Activated CD4-positive, alpha-beta T cell treated with anti-CD3 and anti-CD28 coated beads, Interleukin-2, amount 10 ng/mL, durations not matched to agents 7 days and 5 days (primary cell): ENCODE measurements around the gene DNAJC1. TPM values are rescaled to one million over a fixed set of nuclear protein-coding genes. Genes with fewer than 3 reads are reported as not detected.

ENCODE experiments used
- CTCF ChIA-PET: fragments of 350-600 bp; sonication (Branson Sonifier 250); formaldehyde crosslinking; loops from one replicate; lab custom pipeline; 2021; ENCODE audit warnings: antibody characterized with exemption; lab: Charles Lee
- POLR2A ChIA-PET: fragments of 350-600 bp; sonication (Branson Sonifier 250); formaldehyde crosslinking; loops from one replicate; lab custom pipeline; 2021; ENCODE audit warnings: antibody characterized with exemption; lab: Charles Lee
- DNase-seq: peaks from one replicate; pipeline ENCODE4 v3.0.0-alpha.2; 2020
- H3K27ac Mint-ChIP-seq: one replicate; pipeline ENCODE4 v1.8.0; 2021; ENCODE audit warnings: mild to moderate bottlenecking, moderate library complexity, mixed read lengths
- H3K27me3 Mint-ChIP-seq: one replicate; pipeline ENCODE4 v1.8.0; 2021; ENCODE audit warnings: mixed read lengths
- H3K36me3 Mint-ChIP-seq: one replicate; pipeline ENCODE4 v1.8.0; 2021; ENCODE audit warnings: low read depth, mixed read lengths
- H3K4me1 Mint-ChIP-seq: one replicate; pipeline ENCODE4 v1.8.0; 2021; ENCODE audit warnings: mixed read lengths
- H3K4me3 Mint-ChIP-seq: one replicate; pipeline ENCODE4 v1.8.0; 2021; ENCODE audit warnings: mild to moderate bottlenecking, moderate library complexity, mixed read lengths
- H3K9me3 Mint-ChIP-seq: one replicate; pipeline ENCODE4 v1.8.0; 2021; ENCODE audit warnings: mixed read lengths
- total RNA-seq, 2 experiments: library from RNA; stranded (reverse); gene quantifications; one replicate each; pipeline ENCODE4 v1.2.3, GENCODE V29; 2021

Gene DNAJC1
- total RNA-seq, 2 experiments from 2014 or later: 24.4 to 28.6 TPM

DNA sequence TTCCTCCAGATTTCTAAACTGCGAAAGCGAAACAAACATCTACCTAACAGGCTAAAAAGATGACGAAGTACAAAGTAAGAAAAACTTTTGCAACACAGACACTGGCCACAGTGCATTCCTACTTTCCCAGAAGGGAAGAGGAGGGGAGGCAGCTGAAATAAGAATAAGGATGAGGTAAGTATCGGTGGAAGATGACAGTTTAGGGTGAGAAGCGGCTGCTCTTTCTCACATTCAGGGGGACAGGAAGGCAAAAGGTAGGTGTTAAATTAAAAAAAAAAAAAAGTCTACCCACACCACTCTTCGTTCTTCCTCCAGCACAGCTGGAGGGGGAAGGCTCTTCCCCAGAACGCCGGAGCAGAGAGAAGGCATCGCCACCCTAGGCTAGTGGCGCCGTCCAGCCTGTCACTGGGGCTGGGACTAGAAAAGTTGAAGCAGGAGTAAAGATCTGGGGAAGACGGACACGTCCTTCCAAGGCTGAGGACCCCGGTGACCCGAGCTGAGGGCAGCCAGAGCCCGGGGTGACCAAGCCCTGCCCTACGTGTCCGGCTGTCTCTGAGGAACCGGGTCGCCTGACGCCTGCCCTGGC lies 846 bp downstream of the DNAJC1 start:
- peaks cover 38% of the 10 kb centered on the region for H3K4me1 Mint-ChIP-seq
- CTCF ChIA-PET: interaction anchor here (0.8 to 1.8 kb wide), 6 partner anchors 9 to 507 kb away, joined by 3 to 8 read pairs (median 4); no protein-coding TSS in a partner anchor
- DNase-seq: no peak

GRCh38 chr10:21995557-21995956 lies 8.0 kb downstream of the DNAJC1 start:
- no peak overlapping the region for H3K27ac Mint-ChIP-seq
- H3K36me3 Mint-ChIP-seq: peaks cover 3% of the 10 kb centered on the region
- H3K9me3 Mint-ChIP-seq: no peaks in the 10 kb centered on the region
- H3K27me3 Mint-ChIP-seq: no peaks in the 10 kb centered on the region
- ChIA-PET CTCF (no interaction called here), POLR2A (no interaction called here)
- no peak for DNase-seq
- no peak overlapping the region for H3K4me3 Mint-ChIP-seq
- H3K4me1 Mint-ChIP-seq: peaks cover 12% of the 10 kb centered on the region

More for the DNA sequence above, 846 bp downstream of the DNAJC1 start:
- peaks cover 11% of the 10 kb centered on the region for H3K27me3 Mint-ChIP-seq
- POLR2A ChIA-PET: interaction anchor here (1.3 kb wide), 1 partner anchor 434 kb away, joined by 5 read pairs; no protein-coding TSS in a partner anchor
- peak overlapping the region; percentile 94 for H3K27ac Mint-ChIP-seq
- H3K4me3 Mint-ChIP-seq: peak overlapping the region; percentile 85
- peaks cover 2% of the 10 kb centered on the region for H3K9me3 Mint-ChIP-seq
- peaks cover 8% of the 10 kb centered on the region for H3K36me3 Mint-ChIP-seq

GRCh38 chr10:21993360-21994001 lies 10.0 kb downstream of the DNAJC1 start:
- H3K36me3 Mint-ChIP-seq: no peaks in the 10 kb centered on the region
- H3K4me3 Mint-ChIP-seq: no peak overlapping the region
- H3K9me3 Mint-ChIP-seq: no peaks in the 10 kb centered on the region
- H3K27ac Mint-ChIP-seq: no peak overlapping the region
- ChIA-PET CTCF (interaction anchor here (0.5 to 2.0 kb wide), 5 partner anchors 9 to 348 kb away, joined by 3 to 6 read pairs (median 3); partner anchors contain the start of gene DNAJC1), POLR2A (interaction anchor here (0.6 kb wide), 1 partner anchor 708 kb away, joined by 3 read pairs; no protein-coding TSS in a partner anchor)
- H3K4me1 Mint-ChIP-seq: peaks cover 6% of the 10 kb centered on the region
- no peaks in the 10 kb centered on the region for H3K27me3 Mint-ChIP-seq
- DNase-seq: no peak

DNA sequence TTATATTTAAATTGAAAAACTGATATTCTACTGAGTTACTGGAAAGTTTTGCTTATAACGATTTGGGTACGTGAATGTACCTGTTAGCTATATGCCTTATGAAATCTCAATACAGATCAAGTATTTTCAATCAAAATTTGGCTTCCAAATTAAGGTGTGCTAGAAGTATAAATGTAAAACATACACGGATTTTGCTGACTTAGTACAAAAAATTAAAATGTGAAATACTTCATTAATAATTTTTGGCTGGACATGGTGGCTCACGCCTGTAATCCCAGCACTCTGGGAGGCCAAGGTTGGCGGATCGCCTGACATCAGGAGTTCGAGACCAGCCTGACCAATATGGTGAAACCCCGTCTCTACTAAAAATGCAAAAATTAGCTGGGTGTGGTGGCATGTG lies 11.7 kb downstream of the DNAJC1 start:
- no peaks in the 10 kb centered on the region for H3K9me3 Mint-ChIP-seq
- no peak for DNase-seq
- no peak overlapping the region for H3K4me3 Mint-ChIP-seq
- POLR2A ChIA-PET: no interaction called here
- peaks cover 6% of the 10 kb centered on the region for H3K4me1 Mint-ChIP-seq
- CTCF ChIA-PET: no interaction called here
- no peak overlapping the region for H3K27ac Mint-ChIP-seq
- no peaks in the 10 kb centered on the region for H3K27me3 Mint-ChIP-seq
- H3K36me3 Mint-ChIP-seq: no peaks in the 10 kb centered on the region

- Mint-ChIP-seq H3K4me1 (peaks cover 6% of the 10 kb centered on the region), H3K36me3 (peaks cover 3% of the 10 kb centered on the region), H3K9me3 (peaks cover 3% of the 10 kb centered on the region), H3K4me3 (no peak overlapping the region), H3K27ac (no peak overlapping the region), H3K27me3 (no peaks in the 10 kb centered on the region)
- ChIA-PET POLR2A (no interaction called here), CTCF (interaction anchor here (0.5 kb wide), 1 partner anchor 464 kb away, joined by 5 read pairs; no protein-coding TSS in a partner anchor)
- no peak for DNase-seq
Observed at GRCh38 chr10:21990449-21990848, 13.1 kb downstream of the DNAJC1 start.

DNA sequence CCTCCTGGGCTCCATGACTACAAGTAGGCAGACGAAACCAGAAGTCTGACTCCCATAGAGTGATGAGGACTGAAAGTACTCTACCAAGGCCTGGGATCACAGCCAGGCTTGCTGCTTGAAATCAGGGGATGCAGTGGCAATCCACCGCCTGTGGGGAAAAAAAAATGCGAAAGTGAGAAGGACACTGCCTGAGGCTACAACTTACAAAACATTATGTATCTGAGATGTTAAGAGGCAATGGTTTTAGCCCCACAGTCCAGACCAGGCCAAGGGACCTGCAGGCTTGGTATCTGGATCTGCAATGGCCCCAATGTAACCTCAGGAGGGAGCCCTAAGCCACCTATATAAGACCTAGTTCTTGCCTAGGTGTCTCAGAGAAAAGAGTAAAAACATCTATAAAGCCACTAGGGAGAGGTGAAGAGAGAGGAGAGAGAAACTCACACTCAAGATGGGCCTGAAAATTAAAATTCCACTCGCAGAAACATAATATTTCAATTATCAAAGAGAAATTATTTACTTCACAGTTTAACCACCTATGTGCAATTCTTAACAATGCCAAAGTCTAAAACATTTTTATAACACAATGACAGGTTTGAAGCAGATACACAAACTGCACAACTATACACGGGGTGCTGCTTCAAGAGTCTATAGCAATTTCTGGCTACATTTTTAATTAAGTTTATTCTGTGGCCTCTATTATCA lies 13.9 kb downstream of the DNAJC1 start:
- peak; percentile 46 for DNase-seq
- H3K36me3 Mint-ChIP-seq: peaks cover 3% of the 10 kb centered on the region
- ChIA-PET POLR2A (no interaction called here), CTCF (no interaction called here)
- H3K4me3 Mint-ChIP-seq: no peak overlapping the region
- no peak overlapping the region for H3K27ac Mint-ChIP-seq
- H3K27me3 Mint-ChIP-seq: no peaks in the 10 kb centered on the region
- peaks cover 6% of the 10 kb centered on the region for H3K4me1 Mint-ChIP-seq
- H3K9me3 Mint-ChIP-seq: peaks cover 3% of the 10 kb centered on the region

DNA sequence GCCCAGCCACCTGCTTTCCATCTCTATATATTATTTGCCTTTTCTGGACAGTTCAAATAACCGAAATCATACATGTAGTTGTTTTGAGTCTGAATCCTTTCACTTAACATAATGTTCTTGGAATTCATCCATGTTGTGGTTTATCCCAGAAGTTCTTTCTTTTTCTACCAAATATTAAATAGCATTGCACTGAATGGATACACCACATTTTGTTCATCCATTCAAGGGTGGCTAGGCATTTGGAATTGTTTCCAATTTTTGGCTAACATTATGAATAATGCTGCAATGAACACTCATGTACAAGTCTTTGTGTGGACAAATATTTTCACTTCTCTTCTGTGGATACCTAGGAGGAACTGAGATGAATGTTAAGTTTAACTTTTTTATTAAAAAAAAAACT lies 18.0 kb downstream of the DNAJC1 start:
- no peak overlapping the region for H3K27ac Mint-ChIP-seq
- H3K27me3 Mint-ChIP-seq: no peaks in the 10 kb centered on the region
- H3K36me3 Mint-ChIP-seq: peaks cover 3% of the 10 kb centered on the region
- ChIA-PET POLR2A (interaction anchor here (0.6 kb wide), 1 partner anchor 429 kb away, joined by 3 read pairs; no protein-coding TSS in a partner anchor), CTCF (no interaction called here)
- no peak overlapping the region for H3K4me3 Mint-ChIP-seq
- H3K4me1 Mint-ChIP-seq: no peaks in the 10 kb centered on the region
- no peak for DNase-seq
- H3K9me3 Mint-ChIP-seq: peaks cover 3% of the 10 kb centered on the region

DNA sequence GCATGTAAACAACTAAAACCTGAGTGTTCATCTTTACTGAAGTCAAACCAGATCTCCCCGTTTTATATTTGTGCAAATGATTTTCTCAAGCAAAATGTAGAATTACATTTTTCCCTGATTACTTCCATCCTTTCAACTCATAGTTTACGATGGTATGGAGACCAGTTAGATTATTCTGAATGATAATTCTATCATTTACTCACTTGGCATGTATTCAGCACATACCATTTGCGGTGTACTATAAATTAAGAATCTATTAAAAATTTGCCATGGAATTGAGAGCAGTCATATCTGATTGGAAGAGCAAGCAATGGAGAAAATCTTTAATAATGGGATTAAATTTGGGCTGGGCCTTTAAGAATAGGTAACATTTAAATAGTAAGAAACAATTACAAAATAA lies 22.4 kb downstream of the DNAJC1 start:
- DNase-seq: no peak
- Mint-ChIP-seq H3K4me1 (no peaks in the 10 kb centered on the region), H3K36me3 (peaks cover under 1% of the 10 kb centered on the region), H3K9me3 (peaks cover under 1% of the 10 kb centered on the region), H3K27ac (no peak overlapping the region), H3K27me3 (no peaks in the 10 kb centered on the region), H3K4me3 (no peak overlapping the region)
- ChIA-PET POLR2A (no interaction called here), CTCF (no interaction called here)

DNA sequence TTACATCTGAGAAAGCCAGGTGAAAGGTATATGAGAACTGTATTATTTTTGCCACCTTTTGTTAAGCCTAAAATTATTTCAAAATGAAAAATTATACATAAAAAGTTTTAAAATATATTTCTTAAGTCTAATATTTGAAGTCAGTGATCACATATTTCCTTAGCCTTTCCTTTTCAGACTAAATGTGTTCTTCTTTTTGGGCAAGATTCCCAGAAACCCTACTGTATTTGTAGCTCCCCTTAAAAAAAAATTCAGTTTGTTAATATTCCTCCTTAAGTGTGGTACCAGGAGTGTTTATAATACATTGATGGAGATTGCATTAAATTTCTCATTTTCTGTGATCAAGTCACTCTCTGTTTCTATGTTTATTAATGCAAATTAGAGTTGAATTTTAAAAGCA lies 22.8 kb downstream of the DNAJC1 start:
- no peak for DNase-seq
- no peak overlapping the region for H3K4me3 Mint-ChIP-seq
- no peaks in the 10 kb centered on the region for H3K9me3 Mint-ChIP-seq
- CTCF ChIA-PET: no interaction called here
- H3K36me3 Mint-ChIP-seq: no peaks in the 10 kb centered on the region
- H3K27me3 Mint-ChIP-seq: no peaks in the 10 kb centered on the region
- H3K4me1 Mint-ChIP-seq: no peaks in the 10 kb centered on the region
- no peak overlapping the region for H3K27ac Mint-ChIP-seq
- POLR2A ChIA-PET: no interaction called here

- no peak for DNase-seq
- Mint-ChIP-seq H3K27ac (no peak overlapping the region), H3K36me3 (no peaks in the 10 kb centered on the region), H3K4me1 (no peaks in the 10 kb centered on the region), H3K27me3 (no peaks in the 10 kb centered on the region), H3K9me3 (no peaks in the 10 kb centered on the region), H3K4me3 (no peak overlapping the region)
- CTCF ChIA-PET: no interaction called here
- POLR2A ChIA-PET: no interaction called here
Observed at GRCh38 chr10:21978191-21978862, 25.2 kb downstream of the DNAJC1 start.

GRCh38 chr10:21976739-21977138 lies 26.8 kb downstream of the DNAJC1 start:
- H3K4me3 Mint-ChIP-seq: no peak overlapping the region
- H3K27ac Mint-ChIP-seq: no peak overlapping the region
- POLR2A ChIA-PET: no interaction called here
- CTCF ChIA-PET: no interaction called here
- H3K9me3 Mint-ChIP-seq: no peaks in the 10 kb centered on the region
- H3K4me1 Mint-ChIP-seq: peaks cover 1% of the 10 kb centered on the region
- no peaks in the 10 kb centered on the region for H3K36me3 Mint-ChIP-seq
- H3K27me3 Mint-ChIP-seq: no peaks in the 10 kb centered on the region
- no peak for DNase-seq

GRCh38 chr10:21976280-21976679 lies 27.2 kb downstream of the DNAJC1 start:
- ChIA-PET POLR2A (no interaction called here), CTCF (no interaction called here)
- H3K4me1 Mint-ChIP-seq: peaks cover 1% of the 10 kb centered on the region
- no peaks in the 10 kb centered on the region for H3K27me3 Mint-ChIP-seq
- H3K9me3 Mint-ChIP-seq: no peaks in the 10 kb centered on the region
- no peaks in the 10 kb centered on the region for H3K36me3 Mint-ChIP-seq
- H3K4me3 Mint-ChIP-seq: no peak overlapping the region
- no peak overlapping the region for H3K27ac Mint-ChIP-seq
- no peak for DNase-seq
